ENCODE measurements around the gene BMI1. TPM values are rescaled to one million over a fixed set of nuclear protein-coding genes. Genes with fewer than 3 reads are reported as not detected.
A peak's percentile ranks its signal among the peaks of the same experiment; 100 is the strongest.

Gene BMI1
- total RNA-seq, 1 donor from 2014 or later: 62.3 TPM

DNA sequence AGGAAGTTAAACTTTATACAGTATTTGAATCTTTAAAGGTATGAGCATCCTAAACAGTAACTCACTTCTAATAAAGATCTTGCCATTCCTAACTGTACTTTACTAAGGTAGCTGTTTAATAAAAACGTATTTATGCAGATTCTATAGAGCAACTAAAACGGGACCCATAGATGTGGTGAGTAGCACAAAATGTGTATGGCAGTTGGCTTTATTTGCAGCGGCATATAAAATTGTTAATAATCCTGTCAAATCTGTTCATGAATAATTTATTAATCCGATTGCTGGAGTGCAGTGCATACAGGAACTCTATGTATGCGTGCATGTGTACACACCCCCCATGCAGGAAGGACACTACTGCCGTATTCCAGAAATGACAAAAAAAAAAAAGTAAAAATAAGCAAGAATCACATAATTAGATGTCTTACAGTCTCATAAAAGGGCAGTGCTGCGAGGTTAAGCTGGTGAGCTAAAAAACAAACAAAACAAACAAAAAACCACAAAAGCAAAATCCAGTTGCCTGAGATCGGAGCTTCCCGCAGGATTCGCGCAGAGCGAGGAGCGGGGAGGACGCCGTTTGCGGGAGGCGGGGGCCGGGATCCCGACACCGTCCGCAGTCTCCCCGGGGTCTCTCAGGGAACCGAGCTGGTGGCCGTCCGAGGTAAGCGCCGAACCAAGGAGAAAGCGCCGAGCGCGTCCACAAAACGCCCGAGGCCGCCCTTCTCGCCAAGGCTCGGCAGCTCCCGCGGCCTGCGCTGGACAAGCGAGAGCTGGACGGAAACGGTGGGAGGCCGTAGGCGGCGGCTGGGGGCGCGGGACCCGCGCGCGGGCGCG is 5.2 kb upstream of the BMI1 start:
- Mint-ChIP-seq H3K9me3 (ENCODE audit: low read depth) (no peaks in the 10 kb centered on the region), H3K4me1 (ENCODE audit: low read depth) (peaks cover 43% of the 10 kb centered on the region), H3K27me3 (ENCODE audit: low read depth) (no peaks in the 10 kb centered on the region), H3K4me3 (ENCODE audit: unreplicated experiment) (peak overlapping the region; percentile 79), H3K36me3 (ENCODE audit: low read depth) (no peaks in the 10 kb centered on the region), H3K27ac (ENCODE audit: unreplicated experiment) (peak overlapping the region; percentile 77)
- no peak for DNase-seq (ENCODE audit: low spot score)
- TF ChIP-seq, protein P1, sequence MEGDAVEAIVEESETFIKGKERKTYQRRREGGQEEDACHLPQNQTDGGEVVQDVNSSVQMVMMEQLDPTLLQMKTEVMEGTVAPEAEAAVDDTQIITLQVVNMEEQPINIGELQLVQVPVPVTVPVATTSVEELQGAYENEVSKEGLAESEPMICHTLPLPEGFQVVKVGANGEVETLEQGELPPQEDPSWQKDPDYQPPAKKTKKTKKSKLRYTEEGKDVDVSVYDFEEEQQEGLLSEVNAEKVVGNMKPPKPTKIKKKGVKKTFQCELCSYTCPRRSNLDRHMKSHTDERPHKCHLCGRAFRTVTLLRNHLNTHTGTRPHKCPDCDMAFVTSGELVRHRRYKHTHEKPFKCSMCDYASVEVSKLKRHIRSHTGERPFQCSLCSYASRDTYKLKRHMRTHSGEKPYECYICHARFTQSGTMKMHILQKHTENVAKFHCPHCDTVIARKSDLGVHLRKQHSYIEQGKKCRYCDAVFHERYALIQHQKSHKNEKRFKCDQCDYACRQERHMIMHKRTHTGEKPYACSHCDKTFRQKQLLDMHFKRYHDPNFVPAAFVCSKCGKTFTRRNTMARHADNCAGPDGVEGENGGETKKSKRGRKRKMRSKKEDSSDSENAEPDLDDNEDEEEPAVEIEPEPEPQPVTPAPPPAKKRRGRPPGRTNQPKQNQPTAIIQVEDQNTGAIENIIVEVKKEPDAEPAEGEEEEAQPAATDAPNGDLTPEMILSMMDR (IDR thresholded peaks at IDR 0.05): peak; percentile 20

DNA sequence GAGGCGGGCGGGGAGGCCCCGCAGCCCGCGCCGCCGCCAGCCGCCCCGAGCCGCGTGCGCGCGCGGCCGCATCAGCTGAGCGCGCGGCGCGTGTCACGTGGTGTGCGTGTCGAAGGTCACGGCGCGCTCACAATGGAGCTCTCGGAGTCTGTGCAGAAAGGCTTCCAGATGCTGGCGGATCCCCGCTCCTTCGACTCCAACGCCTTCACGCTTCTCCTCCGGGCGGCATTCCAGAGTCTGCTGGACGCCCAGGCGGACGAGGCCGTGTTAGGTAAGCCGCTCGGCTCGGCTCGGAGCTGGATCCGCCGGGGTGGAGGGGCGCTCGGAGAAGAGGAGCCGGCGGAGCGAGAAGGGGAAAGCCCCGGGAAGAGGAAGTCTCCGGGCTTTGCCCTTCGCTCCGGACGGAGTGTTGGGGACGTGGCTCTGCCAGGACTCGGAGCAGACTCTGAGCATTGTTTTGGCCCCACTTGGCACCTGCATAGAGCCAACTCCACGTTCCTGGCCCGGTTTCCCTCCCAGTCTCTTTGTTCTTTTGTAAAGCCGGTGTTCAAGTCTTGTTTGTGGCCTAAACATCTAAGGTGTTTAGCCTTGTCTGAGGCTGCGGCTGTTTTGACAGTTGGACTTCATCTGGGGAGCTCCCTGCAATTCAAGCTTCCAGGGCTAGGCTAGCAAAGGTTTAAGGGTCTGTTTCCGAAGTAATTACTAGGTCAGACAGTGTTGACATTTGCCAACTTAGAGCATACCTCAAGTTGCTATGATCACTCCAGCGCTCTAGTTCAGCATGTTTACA is 4.4 kb upstream of the BMI1 start, which contains the start of gene COMMD3:
COMMD3 (plus strand) TSS at position 103 of the 790 bp plus-strand sequence; CDS start at position 133, 30 bp downstream.
- TF ChIP-seq, protein P1 (IDR thresholded peaks at IDR 0.05): no peak
- peak within 1 kb of the TSS; percentile 88 for H3K4me3 Mint-ChIP-seq (ENCODE audit: unreplicated experiment)
- DNase-seq (ENCODE audit: low spot score): peak; percentile 94
- H3K36me3 Mint-ChIP-seq (ENCODE audit: low read depth): no peaks in the 10 kb centered on the region
- peak within 1 kb of the TSS; percentile 94 for H3K27ac Mint-ChIP-seq (ENCODE audit: unreplicated experiment)
- H3K4me1 Mint-ChIP-seq (ENCODE audit: low read depth): peaks cover 43% of the 10 kb centered on the region
- no peaks in the 10 kb centered on the region for H3K9me3 Mint-ChIP-seq (ENCODE audit: low read depth)
- no peaks in the 10 kb centered on the region for H3K27me3 Mint-ChIP-seq (ENCODE audit: low read depth)

DNA sequence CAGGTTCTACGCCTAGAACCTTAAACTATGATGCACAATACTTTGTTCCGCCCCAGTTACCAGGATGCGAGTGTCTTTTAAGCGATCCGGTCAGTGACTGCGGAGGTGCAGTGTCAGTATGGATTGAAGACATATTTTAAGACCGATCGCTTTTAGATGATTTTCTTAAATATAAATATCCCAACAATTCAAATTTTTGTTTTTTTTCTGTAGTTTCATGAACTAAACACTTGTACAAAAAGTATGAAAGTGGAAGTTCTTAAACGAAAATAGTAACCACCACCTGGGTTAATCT is 3.9 kb upstream of the BMI1 start:
- Mint-ChIP-seq H3K4me3 (ENCODE audit: unreplicated experiment) (peak overlapping the region; percentile 88), H3K27ac (ENCODE audit: unreplicated experiment) (peak overlapping the region; percentile 94), H3K9me3 (ENCODE audit: low read depth) (no peaks in the 10 kb centered on the region), H3K4me1 (ENCODE audit: low read depth) (peaks cover 43% of the 10 kb centered on the region), H3K27me3 (ENCODE audit: low read depth) (no peaks in the 10 kb centered on the region), H3K36me3 (ENCODE audit: low read depth) (no peaks in the 10 kb centered on the region)
- TF ChIP-seq, protein P1 (IDR thresholded peaks at IDR 0.05): no peak
- DNase-seq (ENCODE audit: low spot score): no peak

DNA sequence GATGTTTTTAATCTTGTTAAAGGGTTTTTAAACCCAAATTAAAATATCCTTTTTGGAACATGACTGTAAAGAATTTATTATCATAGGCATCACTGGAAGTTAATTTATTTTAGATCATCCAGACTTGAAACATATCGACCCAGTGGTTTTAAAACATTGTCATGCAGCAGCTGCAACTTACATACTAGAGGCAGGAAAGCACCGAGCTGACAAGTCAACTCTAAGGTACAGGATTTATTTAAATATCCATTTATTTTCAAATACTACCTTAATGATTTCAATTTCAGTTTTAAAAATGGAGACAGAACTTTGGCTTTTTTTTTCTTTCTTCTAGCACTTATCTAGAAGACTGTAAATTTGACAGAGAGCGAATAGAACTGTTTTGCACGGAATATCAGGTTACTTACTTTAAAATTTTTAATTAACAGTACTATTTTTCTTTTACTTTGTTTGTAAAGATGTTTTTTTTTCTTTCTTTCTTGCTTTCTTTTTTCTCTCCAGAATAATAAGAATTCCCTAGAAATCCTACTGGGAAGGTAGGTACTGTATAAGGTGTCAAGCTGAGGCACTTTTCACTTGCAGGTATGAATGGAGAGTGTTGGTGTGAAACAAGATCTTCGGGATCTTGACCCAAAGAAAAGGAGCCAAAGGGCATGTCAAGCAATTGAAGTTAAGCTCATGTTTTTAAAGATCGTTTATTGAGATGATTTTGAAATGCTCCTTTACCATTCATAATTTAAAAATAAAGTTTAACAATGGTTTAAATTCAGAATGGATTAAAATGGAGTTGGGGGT is 2.9 kb upstream of the BMI1 start:
- no peaks in the 10 kb centered on the region for H3K9me3 Mint-ChIP-seq (ENCODE audit: low read depth)
- H3K4me1 Mint-ChIP-seq (ENCODE audit: low read depth): peaks cover 51% of the 10 kb centered on the region
- peaks cover 4% of the 10 kb centered on the region for H3K27me3 Mint-ChIP-seq (ENCODE audit: low read depth)
- H3K36me3 Mint-ChIP-seq (ENCODE audit: low read depth): no peaks in the 10 kb centered on the region
- DNase-seq (ENCODE audit: low spot score): no peak
- H3K4me3 Mint-ChIP-seq (ENCODE audit: unreplicated experiment): peak overlapping the region; percentile 25
- peak overlapping the region; percentile 22 for H3K27ac Mint-ChIP-seq (ENCODE audit: unreplicated experiment)
- TF ChIP-seq, protein P1 (IDR thresholded peaks at IDR 0.05): no peak

DNA sequence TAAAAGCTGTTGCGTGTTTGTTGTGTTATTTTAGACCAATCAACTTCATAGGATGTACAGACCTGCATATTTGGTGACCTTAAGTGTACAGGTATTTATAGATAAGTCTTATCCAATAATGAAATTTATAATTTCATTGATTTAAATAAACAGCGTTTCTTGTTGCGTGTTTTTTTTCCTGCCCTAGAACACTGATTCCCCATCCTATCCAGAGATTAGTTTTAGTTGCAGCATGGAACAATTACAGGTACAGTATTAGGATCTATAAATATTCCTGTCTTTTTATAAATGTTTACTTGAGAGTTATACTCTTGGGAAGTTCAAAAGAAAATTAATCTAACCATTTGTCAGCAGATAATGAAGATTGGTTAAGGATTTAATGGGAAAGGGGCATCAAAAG is 2.1 kb upstream of the BMI1 start:
- Mint-ChIP-seq H3K36me3 (ENCODE audit: low read depth) (no peaks in the 10 kb centered on the region), H3K27ac (ENCODE audit: unreplicated experiment) (no peak overlapping the region), H3K4me3 (ENCODE audit: unreplicated experiment) (no peak overlapping the region), H3K27me3 (ENCODE audit: low read depth) (peaks cover 4% of the 10 kb centered on the region), H3K9me3 (ENCODE audit: low read depth) (no peaks in the 10 kb centered on the region), H3K4me1 (ENCODE audit: low read depth) (peaks cover 59% of the 10 kb centered on the region)
- no peak for DNase-seq (ENCODE audit: low spot score)
- TF ChIP-seq, protein P1 (IDR thresholded peaks at IDR 0.05): no peak
